SK-N-SH (cell line): ENCODE results near the gene ARHGAP11A. TPM values are rescaled to one million over a fixed set of nuclear protein-coding genes. Genes with fewer than 3 reads are reported as not detected.
A peak's percentile ranks its signal among the peaks of the same experiment; 100 is the strongest.

Experiments
- CTCF ChIA-PET: fragments of 300-600, 350-600 bp; formaldehyde crosslinking; extraction: SDS; loops from one replicate; lab custom pipeline; 2021; lab: Yijun Ruan, JAX
- POLR2A ChIA-PET: fragments of 350-600 bp; sonication (Branson Sonifier 250); formaldehyde crosslinking; extraction: SDS; loops from one replicate; lab custom pipeline; 2020; ENCODE audit warnings: antibody characterized with exemption, inconsistent platforms; lab: Yijun Ruan, JAX
- DNase-seq: peaks from one replicate; pipeline ENCODE4 v3.0.0; 2012
- H2AFZ ChIP-seq: fragments of 200-600 bp; sonication (generic); 2 replicates; pipeline ENCODE4 v1.8.1; 2016; ENCODE audit warnings: antibody characterized with exemption, mild to moderate bottlenecking, low read depth
- H3F3A ChIP-seq: fragments of 200-600 bp; sonication (generic); replicated peaks from 2 replicates; pipeline ENCODE3; 2016; ENCODE audit warnings: antibody characterized with exemption, mild to moderate bottlenecking; ENCODE audit not compliant: insufficient read depth
- H3K27ac ChIP-seq, 2 experiments: fragments of 200-500 bp in 1 of 2; fragments of 200-600 bp in 1 of 2; sonication (Bioruptor generic) in 1 of 2; sonication (generic), shearing (Covaris generic) in 1 of 2; 2 replicates each; pipeline versions ENCODE4 v1.5.1 to v1.6.1; 2014 to 2016; ENCODE audit warnings: low read depth in 2 of 2, inconsistent platforms in 1 of 2, low read length in 1 of 2, mild to moderate bottlenecking in 1 of 2, mixed read lengths in 1 of 2
- H3K27me3 ChIP-seq: fragments of 200-600 bp; sonication (generic), shearing (Covaris generic); 2 replicates; pipeline ENCODE4 v1.6.1; 2016; ENCODE audit warnings: mixed run types; ENCODE audit not compliant: insufficient read depth
- H3K36me3 ChIP-seq, 2 experiments: fragments of 200-500 bp in 1 of 2; fragments of 200-600 bp in 1 of 2; sonication (Bioruptor generic) in 1 of 2; sonication (generic) in 1 of 2; replicated peaks in 1 of 2; 2 replicates each; pipeline versions ENCODE3 to v1.5.1; 2014 to 2016; ENCODE audit warnings: low read length in 1 of 2, mild to moderate bottlenecking in 1 of 2; ENCODE audit not compliant: insufficient read depth in 2 of 2, control insufficient read depth in 1 of 2
- H3K4me1 ChIP-seq, 2 experiments: fragments of 200-500 bp in 1 of 2; fragments of 200-600 bp in 1 of 2; sonication (Bioruptor generic) in 1 of 2; sonication (generic), shearing (Covaris generic) in 1 of 2; 2 replicates each; pipeline versions ENCODE4 v1.5.1 to v1.6.1; 2014 to 2016; ENCODE audit warnings: low read depth in 1 of 2, low read length in 1 of 2, mixed run types in 1 of 2; ENCODE audit not compliant: insufficient read depth in 2 of 2, control insufficient read depth in 1 of 2
- H3K4me2 ChIP-seq: fragments of 200-600 bp; sonication (generic), shearing (Covaris generic); 2 replicates; pipeline ENCODE4 v1.6.1; 2017; ENCODE audit warnings: mixed run types
- H3K4me3 ChIP-seq, 2 experiments: fragments of 200-500 bp in 1 of 2; fragments of 200-600 bp in 1 of 2; sonication (Bioruptor generic) in 1 of 2; sonication (generic), shearing (Covaris generic) in 1 of 2; 2 replicates each; pipeline versions ENCODE4 v1.5.1 to v1.8.1; 2014 to 2016; ENCODE audit warnings: low read depth in 2 of 2, inconsistent platforms in 1 of 2, low read length in 1 of 2, mild to moderate bottlenecking in 1 of 2, mixed read lengths in 1 of 2, moderate library complexity in 1 of 2
- H3K79me2 ChIP-seq: fragments of 200-600 bp; sonication (generic); 2 replicates; pipeline ENCODE4 v1.8.1; 2017; ENCODE audit warnings: mild to moderate bottlenecking; ENCODE audit not compliant: insufficient read depth
- H3K9ac ChIP-seq: fragments of 200-600 bp; sonication (generic); 2 replicates; pipeline ENCODE4 v1.6.1; 2017; ENCODE audit warnings: mixed run types
- H3K9me2 ChIP-seq: fragments of 200-600 bp; sonication (generic); 2 replicates; pipeline ENCODE4 v1.6.1; 2017; ENCODE audit warnings: mixed run types
- H3K9me3 ChIP-seq: fragments of 200-600 bp; sonication (generic); 2 replicates; pipeline ENCODE4 v1.6.1; 2017; ENCODE audit warnings: mixed run types, mild to moderate bottlenecking, moderate library complexity
- H4K20me1 ChIP-seq: fragments of 200-600 bp; sonication (generic); 2 replicates; pipeline ENCODE4 v1.6.1; 2017; ENCODE audit warnings: mild to moderate bottlenecking, mixed run types; ENCODE audit not compliant: insufficient read depth
- ELF1 ChIP-seq: IDR thresholded peaks from 2 replicates; pipeline ENCODE4 v1.4.0; 2012
- FOXM1 ChIP-seq: IDR thresholded peaks from 2 replicates; pipeline ENCODE4 v1.4.0; 2012; ENCODE audit warnings: low read depth, mild to moderate bottlenecking
- GABPA ChIP-seq: IDR thresholded peaks from 2 replicates; pipeline ENCODE4 v1.4.0; 2012; ENCODE audit warnings: low read depth, mild to moderate bottlenecking
- GATA2 ChIP-seq: sonication (generic); formaldehyde crosslinking; IDR thresholded peaks from 2 replicates; pipeline ENCODE4 v1.5.0; 2020; ENCODE audit warnings: mild to moderate bottlenecking, missing genetic modification reagents
- JUND ChIP-seq: IDR thresholded peaks from 2 replicates; pipeline ENCODE4 v1.4.0; 2012
- MEF2A ChIP-seq: IDR thresholded peaks from 2 replicates; pipeline ENCODE4 v1.4.0; 2012; ENCODE audit warnings: low read depth, borderline replicate concordance
- NFIC ChIP-seq: IDR thresholded peaks from 2 replicates; pipeline ENCODE4 v1.4.0; 2012; ENCODE audit warnings: borderline replicate concordance
- PBX3 ChIP-seq: IDR thresholded peaks from 2 replicates; pipeline ENCODE4; 2012
- POLR2AphosphoS5 ChIP-seq: IDR thresholded peaks from 2 replicates; pipeline ENCODE4 v1.6.1; 2012; ENCODE audit warnings: low read depth, low read length
- RCOR1 ChIP-seq: fragments of 150-350 bp; IDR thresholded peaks from 2 replicates; pipeline ENCODE4 v1.6.1; 2017; ENCODE audit warnings: antibody characterized with exemption, low read length
- USF1 ChIP-seq: IDR thresholded peaks from 2 replicates; pipeline ENCODE4 v1.4.0; 2012; ENCODE audit warnings: low read depth, borderline replicate concordance
- WGBS: methylation state at CpG from one replicate; pipeline ENCODE4 v1.1.6; 2017; ENCODE audit warnings: low lambda C conversion rate; 5-methylcytosine and 5-hydroxymethylcytosine counted together
- polyA plus RNA-seq, 3 experiments: library from polyadenylated mRNA; depleted of rRNA; stranded (reverse); fragments of >200 nt; gene quantifications; 2 replicates each; pipeline ENCODE4 v1.2.3, GENCODE V29; 2012
- TF ChIP-seq, protein P1 (sequence below): fragments of 150-350 bp; IDR thresholded peaks from 2 replicates; pipeline ENCODE4 v1.6.1; 2016; ENCODE audit warnings: mild to moderate bottlenecking, low read depth, low read length

Gene ARHGAP11A
- polyA plus RNA-seq, 1 of the 3 experiments (the other 2 are of a cell fraction): 4.8 TPM

DNA sequence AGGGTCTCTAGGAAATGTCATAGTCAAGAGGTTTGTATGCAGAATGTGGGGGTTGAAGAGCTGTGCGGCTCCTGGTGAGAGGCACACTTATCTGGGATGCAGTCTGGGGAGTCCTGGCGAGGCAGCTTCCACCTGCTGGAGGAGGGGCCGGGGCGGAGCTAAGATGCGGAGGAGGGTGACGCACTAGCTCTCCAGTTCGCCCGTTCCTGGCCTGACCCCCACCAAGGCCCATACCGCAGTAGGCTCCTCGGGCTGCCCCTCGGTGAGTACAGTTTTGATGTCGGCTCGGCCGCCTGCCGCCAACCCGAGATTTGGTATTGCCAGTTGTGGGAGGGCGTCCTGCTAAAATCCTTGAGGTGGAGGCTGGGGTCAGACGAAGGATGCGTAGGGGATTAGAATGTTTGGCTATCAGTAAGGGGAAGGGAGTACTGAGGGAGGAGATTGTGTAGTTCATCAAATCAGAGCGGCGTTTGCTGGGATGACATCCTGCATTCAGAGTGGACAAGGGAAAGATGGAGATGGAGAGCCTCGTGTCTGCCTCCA, 26.3 kb downstream of the ARHGAP11A start, which contains the start of gene SCG5:
Gene SCG5 (plus strand): TSS at position 194 of the 543 bp plus-strand sequence. CDS start 1,883 bp downstream, outside the sequence.
- peaks cover 5% of the 10 kb centered on the region; the same call in 1 of the 2 replicates for H3K79me2 ChIP-seq
- TF ChIP-seq POLR2AphosphoS5 (0 out of 2 replicates have a peak, but pooled peaks have one; percentile 40), JUND (no peak)
- TF ChIP-seq, all 33 proteins: peak for 1
- Histone ChIP-seq H3K4me3 (peak within 1 kb of the TSS in 1 of 2 experiments; percentile 41; a peak in 2 of 4 replicates), H3K27ac (peak within 1 kb of the TSS in 1 of 2 experiments; percentile 64; a peak in 2 of 4 replicates), H4K20me1 (no peaks in the 10 kb centered on the region), H3F3A (peaks cover 16% of the 10 kb centered on the region), H3K27me3 (no peaks in the 10 kb centered on the region), H3K9ac (no peak within 1 kb of the TSS), H2AFZ (peak within 1 kb of the TSS; percentile 74), H3K4me1 (peaks cover 0 to 7% of the 10 kb centered on the region in 2 experiments; a peak in 1 of 4 replicates), H3K9me3 (no peaks in the 10 kb centered on the region), H3K36me3 (peaks cover 20% of the 10 kb centered on the region in 2 experiments), H3K9me2 (no peaks in the 10 kb centered on the region), H3K4me2 (no peak within 1 kb of the TSS)
- peak; percentile 67 for DNase-seq
- ChIA-PET POLR2A (no interaction called here), CTCF (interaction anchor here (1.1 to 1.9 kb wide), 2 partner anchors 9 to 20 kb away, joined by 4 to 10 read pairs; no protein-coding TSS in a partner anchor)
- WGBS: 37% methylated on average over 19 of the region's 22 CpGs

GRCh38 chr15:32642667-32643435, 27.5 kb downstream of the ARHGAP11A start:
- no peaks in the 10 kb centered on the region; the same call in 1 of the 2 replicates for H3K79me2 ChIP-seq
- H3K27me3 ChIP-seq: no peaks in the 10 kb centered on the region
- POLR2A ChIA-PET: no interaction called here
- peaks cover 0 to 7% of the 10 kb centered on the region in 2 experiments; a peak in 1 of 4 replicates for H3K4me1 ChIP-seq
- H4K20me1 ChIP-seq: no peaks in the 10 kb centered on the region
- 87% methylated on average over 5 of the region's 5 CpGs for WGBS
- H3K4me2 ChIP-seq: no peak overlapping the region
- H3K4me3 ChIP-seq: no peak overlapping the region
- peaks cover 9 to 12% of the 10 kb centered on the region in 2 experiments for H3K36me3 ChIP-seq
- no peak overlapping the region for H3K27ac ChIP-seq
- no peaks in the 10 kb centered on the region for H3K9me3 ChIP-seq
- DNase-seq: no peak
- H3K9me2 ChIP-seq: no peaks in the 10 kb centered on the region
- H2AFZ ChIP-seq: 0 out of 2 replicates have a peak overlapping the region, but pooled peaks have one; percentile 7
- no peak overlapping the region for H3K9ac ChIP-seq
- H3F3A ChIP-seq: peaks cover 15% of the 10 kb centered on the region
- no peak for TF ChIP-seq GABPA
- TF ChIP-seq GATA2 (CRISPR knock-in tag): no peak
- no peak for TF ChIP-seq PBX3
- no peak for TF ChIP-seq ELF1
- no peak for TF ChIP-seq MEF2A
- TF ChIP-seq RCOR1: no peak
- TF ChIP-seq, protein P1, sequence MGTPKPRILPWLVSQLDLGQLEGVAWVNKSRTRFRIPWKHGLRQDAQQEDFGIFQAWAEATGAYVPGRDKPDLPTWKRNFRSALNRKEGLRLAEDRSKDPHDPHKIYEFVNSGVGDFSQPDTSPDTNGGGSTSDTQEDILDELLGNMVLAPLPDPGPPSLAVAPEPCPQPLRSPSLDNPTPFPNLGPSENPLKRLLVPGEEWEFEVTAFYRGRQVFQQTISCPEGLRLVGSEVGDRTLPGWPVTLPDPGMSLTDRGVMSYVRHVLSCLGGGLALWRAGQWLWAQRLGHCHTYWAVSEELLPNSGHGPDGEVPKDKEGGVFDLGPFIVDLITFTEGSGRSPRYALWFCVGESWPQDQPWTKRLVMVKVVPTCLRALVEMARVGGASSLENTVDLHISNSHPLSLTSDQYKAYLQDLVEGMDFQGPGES: no peak
- TF ChIP-seq NFIC: no peak
- TF ChIP-seq FOXM1: no peak
- TF ChIP-seq USF1: no peak
- CTCF ChIA-PET: interaction anchor here (1.4 to 4.6 kb wide), 2 partner anchors 19 to 350 kb away, joined by 4 to 21 read pairs; no protein-coding TSS in a partner anchor
